Colonic mucosa (tissue), 4 donors: ENCODE results near the gene CHRNA9. TPM values are rescaled to one million over a fixed set of nuclear protein-coding genes. Genes with fewer than 3 reads are reported as not detected.

Experiments used
- DNase-seq: peaks from one replicate; pipeline ENCODE4 v3.0.0-alpha.2; 2020
- H3K27ac ChIP-seq: fragments of 200-600 bp; one replicate; pipeline ENCODE4 v1.8.0; 2021
- H3K27me3 ChIP-seq: fragments of 200-600 bp; one replicate; pipeline ENCODE4 v1.8.0; 2021
- H3K36me3 ChIP-seq: fragments of 200-600 bp; one replicate; pipeline ENCODE4 v1.8.0; 2021
- H3K4me1 ChIP-seq: fragments of 200-600 bp; one replicate; pipeline ENCODE4 v1.8.0; 2021; ENCODE audit warnings: mild to moderate bottlenecking
- H3K4me3 ChIP-seq: fragments of 200-600 bp; one replicate; pipeline ENCODE4 v1.8.0; 2021
- H3K9ac ChIP-seq, 2 donors: one replicate each; pipeline ENCODE4 v1.7.0; 2013; ENCODE audit warnings: control low read depth in 2 of 2, low read depth in 2 of 2, low read length in 2 of 2
- H3K9me3 ChIP-seq: fragments of 200-600 bp; one replicate; pipeline ENCODE4 v1.8.0; 2021
- intact Hi-C: fragments of 100-400 bp; cut with DNase I; formaldehyde crosslinking; loops from one replicate; pipeline ENCODE4 v1.14.1; 2022
- total RNA-seq, 2 donors: library from RNA; stranded (reverse); fragmentation: NEBNext Ultra II Directional in 1 of 2; extraction: Animal tissue kit (Norgen Biotek cat#: 25700) in 1 of 2; gene quantifications; one replicate each; pipeline ENCODE4 v1.2.1, GENCODE V29; 2021
- TF ChIP-seq, protein P1 (sequence below): fragments of 200-600 bp; IDR thresholded peaks from one replicate; pipeline ENCODE4 v1.8.0; 2022; ENCODE audit warnings: antibody characterized with exemption, mild to moderate bottlenecking
- donor health status: healthy.
- donor health status: DM: no; HTN: no; CAD: no.
- donor health status: DM: no; HTN: no; CAD: no.

The CHRNA9 gene
- total RNA-seq, 2 donors from 2014 or later, result not detected

DNA sequence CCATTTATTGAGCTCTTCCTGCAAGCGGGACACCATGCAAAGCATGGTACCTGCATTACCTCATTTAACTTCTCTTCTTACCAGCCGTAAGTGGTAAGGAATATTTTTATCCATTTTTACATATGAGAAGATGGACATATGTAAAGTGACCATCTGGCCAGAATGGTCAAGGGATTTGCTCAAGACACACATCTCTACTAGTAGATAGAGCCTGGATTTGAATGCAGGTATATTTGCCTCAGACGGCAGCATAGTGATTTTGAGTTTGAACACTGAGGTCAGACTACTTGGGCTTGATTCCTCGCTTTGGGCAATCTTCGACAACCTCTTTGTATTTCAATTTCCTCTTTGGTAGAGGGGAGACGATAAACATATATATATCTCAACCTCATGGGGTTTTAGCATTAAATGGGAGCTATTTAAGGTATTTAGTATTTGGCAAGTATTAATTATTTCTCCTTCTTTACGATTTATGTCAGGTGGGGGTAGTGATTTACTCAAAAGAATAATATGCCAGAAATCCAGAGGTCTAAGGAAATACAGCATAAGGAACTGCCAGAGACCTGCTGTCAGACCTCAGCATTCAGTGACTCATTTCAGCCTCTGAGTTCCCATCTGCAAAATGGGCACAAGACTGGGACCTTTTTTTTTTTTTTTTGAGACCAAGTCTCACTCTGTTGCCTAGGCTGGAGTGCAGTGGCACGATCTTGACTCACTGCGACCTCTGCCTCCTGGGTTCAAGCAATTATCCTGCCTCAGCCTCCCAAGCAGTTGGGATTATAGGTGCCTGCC lies 34.6 kb upstream of the CHRNA9 start:
- DNase-seq, result no peak
- Histone ChIP-seq H3K9me3 (no peaks in the 10 kb centered on the region), H3K4me3 (no peak overlapping the region), H3K4me1 (no peaks in the 10 kb centered on the region), H3K36me3 (no peaks in the 10 kb centered on the region), H3K27me3 (no peaks in the 10 kb centered on the region), H3K27ac (peak overlapping the region; percentile 41), H3K9ac (no peak overlapping the region)
- TF ChIP-seq, protein P1, sequence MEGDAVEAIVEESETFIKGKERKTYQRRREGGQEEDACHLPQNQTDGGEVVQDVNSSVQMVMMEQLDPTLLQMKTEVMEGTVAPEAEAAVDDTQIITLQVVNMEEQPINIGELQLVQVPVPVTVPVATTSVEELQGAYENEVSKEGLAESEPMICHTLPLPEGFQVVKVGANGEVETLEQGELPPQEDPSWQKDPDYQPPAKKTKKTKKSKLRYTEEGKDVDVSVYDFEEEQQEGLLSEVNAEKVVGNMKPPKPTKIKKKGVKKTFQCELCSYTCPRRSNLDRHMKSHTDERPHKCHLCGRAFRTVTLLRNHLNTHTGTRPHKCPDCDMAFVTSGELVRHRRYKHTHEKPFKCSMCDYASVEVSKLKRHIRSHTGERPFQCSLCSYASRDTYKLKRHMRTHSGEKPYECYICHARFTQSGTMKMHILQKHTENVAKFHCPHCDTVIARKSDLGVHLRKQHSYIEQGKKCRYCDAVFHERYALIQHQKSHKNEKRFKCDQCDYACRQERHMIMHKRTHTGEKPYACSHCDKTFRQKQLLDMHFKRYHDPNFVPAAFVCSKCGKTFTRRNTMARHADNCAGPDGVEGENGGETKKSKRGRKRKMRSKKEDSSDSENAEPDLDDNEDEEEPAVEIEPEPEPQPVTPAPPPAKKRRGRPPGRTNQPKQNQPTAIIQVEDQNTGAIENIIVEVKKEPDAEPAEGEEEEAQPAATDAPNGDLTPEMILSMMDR, result no peak
- intact Hi-C loops, result no loop called here

DNA sequence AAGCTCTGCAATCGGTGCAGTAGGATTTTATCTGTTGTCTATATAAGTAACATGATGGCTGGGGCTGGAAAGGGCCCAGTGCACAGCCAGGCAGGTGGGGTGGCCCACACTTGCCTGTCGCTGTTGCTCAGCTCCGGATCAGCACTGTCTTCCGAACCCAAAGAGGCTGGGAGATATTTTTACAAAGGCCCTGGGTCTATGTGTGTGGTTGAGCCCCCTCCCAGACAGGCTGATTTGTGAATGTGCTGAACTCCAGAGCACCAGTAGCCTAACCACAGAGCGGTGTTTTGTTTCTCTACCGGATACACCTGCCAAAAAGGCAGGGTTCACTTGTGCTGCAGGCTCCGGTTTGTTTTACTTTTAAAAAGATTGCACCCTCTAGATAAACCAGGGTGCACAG lies 33.5 kb upstream of the CHRNA9 start:
- no peak for DNase-seq
- peak overlapping the region in 1 of 2 donors; percentile 39 for H3K9ac ChIP-seq
- TF ChIP-seq, protein P1, result no peak
- no peak overlapping the region for H3K4me3 ChIP-seq
- peak overlapping the region; percentile 41 for H3K27ac ChIP-seq
- no peaks in the 10 kb centered on the region for H3K27me3 ChIP-seq
- H3K4me1 ChIP-seq, result no peaks in the 10 kb centered on the region
- intact Hi-C loops, result no loop called here
- H3K9me3 ChIP-seq, result no peaks in the 10 kb centered on the region
- no peaks in the 10 kb centered on the region for H3K36me3 ChIP-seq

DNA sequence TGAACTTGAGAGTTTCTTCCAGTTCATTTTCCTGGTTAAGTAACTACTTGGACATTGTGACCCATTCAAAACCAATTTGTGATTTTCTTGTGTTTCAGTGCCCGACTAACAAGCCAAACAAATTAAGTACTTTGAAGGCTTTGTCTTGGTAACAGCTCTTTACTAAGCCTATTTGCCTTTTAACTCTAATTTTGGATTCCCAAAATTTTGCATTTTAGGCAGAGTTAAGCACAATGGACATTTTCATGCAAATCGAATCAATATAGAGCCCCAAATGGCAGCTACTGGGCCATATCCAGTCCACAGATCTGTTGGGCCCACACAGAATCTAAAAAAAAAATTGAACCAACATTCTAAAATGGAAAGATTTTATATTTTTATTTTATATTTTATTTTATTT lies 31.4 kb upstream of the CHRNA9 start:
- TF ChIP-seq, protein P1, result no peak
- DNase-seq, result no peak
- H3K9me3 ChIP-seq, result no peaks in the 10 kb centered on the region
- H3K4me3 ChIP-seq, result no peak overlapping the region
- no peak overlapping the region for H3K27ac ChIP-seq
- no peaks in the 10 kb centered on the region for H3K36me3 ChIP-seq
- no peak overlapping the region for H3K9ac ChIP-seq
- H3K27me3 ChIP-seq, result no peaks in the 10 kb centered on the region
- H3K4me1 ChIP-seq, result no peaks in the 10 kb centered on the region
- intact Hi-C loops, result no loop called here

DNA sequence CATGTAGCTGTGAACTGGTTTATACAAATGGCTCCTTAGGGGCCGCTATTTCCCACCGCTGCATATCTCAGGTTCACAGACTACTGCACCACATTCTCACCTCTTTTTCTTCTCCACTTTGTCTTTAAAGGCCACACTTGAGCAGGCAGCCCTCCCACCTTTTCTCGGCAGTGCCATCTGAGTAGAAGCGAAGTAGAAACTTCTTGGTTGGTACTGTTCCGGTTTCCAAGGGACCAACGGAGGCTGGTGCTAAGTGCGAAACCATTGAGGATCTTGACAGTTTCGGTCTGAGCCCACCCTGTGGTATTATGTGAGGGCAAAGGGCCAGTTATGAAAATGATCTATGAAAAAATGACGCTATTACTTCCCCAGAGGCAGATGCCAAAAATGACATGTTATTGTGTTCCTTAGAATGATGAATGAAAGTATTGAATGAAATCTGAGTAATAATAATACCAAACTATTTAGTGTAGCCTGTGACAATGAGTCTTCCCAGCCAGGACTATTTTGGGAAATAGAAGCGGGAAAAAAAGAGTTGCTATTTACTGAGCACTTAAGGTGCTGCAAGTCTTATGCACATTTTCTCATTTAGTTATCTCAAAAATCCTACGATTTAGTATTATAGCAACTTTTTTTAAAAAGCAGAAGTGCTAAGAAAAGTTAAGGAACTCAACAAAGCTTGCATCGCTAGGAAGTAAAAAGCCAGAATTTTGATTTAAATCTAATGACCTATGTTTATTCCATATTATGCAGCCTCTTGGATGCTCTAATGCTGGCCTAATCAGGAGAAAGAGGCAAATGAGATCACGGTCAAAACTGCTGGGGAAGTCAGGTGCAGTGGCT lies 29.6 kb upstream of the CHRNA9 start:
- DNase-seq, result no peak
- Histone ChIP-seq H3K9me3 (no peaks in the 10 kb centered on the region), H3K4me1 (no peaks in the 10 kb centered on the region), H3K27ac (no peak overlapping the region), H3K36me3 (no peaks in the 10 kb centered on the region), H3K4me3 (no peak overlapping the region), H3K9ac (no peak overlapping the region), H3K27me3 (no peaks in the 10 kb centered on the region)
- TF ChIP-seq, protein P1, result no peak
- intact Hi-C loops, result no loop called here

DNA sequence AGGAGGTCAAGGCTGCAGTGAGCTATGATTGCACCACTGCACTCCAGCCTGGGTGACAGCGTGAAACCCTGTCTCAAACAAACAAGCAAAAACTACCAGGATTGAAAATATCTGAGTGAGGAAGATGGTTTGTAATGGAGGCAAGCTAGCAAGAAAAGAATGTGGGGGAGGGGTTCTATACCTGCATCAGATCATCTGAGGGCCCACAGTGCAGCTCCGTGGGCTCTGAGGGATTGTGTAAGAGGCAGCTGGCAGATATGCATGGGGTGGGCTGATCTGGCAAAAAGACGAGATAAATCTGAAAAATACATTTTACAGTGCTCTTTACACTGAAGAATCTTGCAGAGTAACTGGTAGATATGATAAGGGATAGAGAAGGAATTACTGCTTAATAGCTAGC lies 28.9 kb upstream of the CHRNA9 start:
- intact Hi-C loops, result no loop called here
- Histone ChIP-seq H3K9me3 (no peaks in the 10 kb centered on the region), H3K9ac (no peak overlapping the region), H3K4me3 (no peak overlapping the region), H3K27me3 (no peaks in the 10 kb centered on the region), H3K27ac (no peak overlapping the region), H3K36me3 (no peaks in the 10 kb centered on the region), H3K4me1 (no peaks in the 10 kb centered on the region)
- TF ChIP-seq, protein P1, result no peak
- no peak for DNase-seq
